Endothelial cell of umbilical vein (primary cell): ENCODE measurements around the gene ARHGEF37. TPM values are rescaled to one million over a fixed set of nuclear protein-coding genes. Genes with fewer than 3 reads are reported as not detected.

Experiments
- BruUV-seq: library from RNA; stranded (reverse); fragments of 400-500 nt; replicated peaks from 2 replicates; lab custom pipeline; 2021; lab: Mats Ljungman, UMichigan
- CTCF ChIA-PET: fragments of 300-600, 350-600 bp; sonication (Branson Sonifier 250); formaldehyde crosslinking; loops from one replicate; lab custom pipeline; 2021; ENCODE audit warnings: antibody characterized with exemption, inconsistent platforms; lab: Charles Lee
- POLR2A ChIA-PET: fragments of 300-600, 350-600 bp; sonication (Branson Sonifier 250); formaldehyde crosslinking; loops from one replicate; lab custom pipeline; 2021; ENCODE audit warnings: antibody characterized with exemption, inconsistent platforms; lab: Charles Lee
- DNase-seq: peaks from one replicate; pipeline ENCODE4 v3.0.0-alpha.2; 2011; ENCODE audit warnings: low read depth, low spot score
- FAIRE-seq: peaks from 2 replicates; lab custom pipeline; 2011; peaks lifted over from hg19 to GRCh38; lab: Jason Lieb, UNC
- H2AFZ ChIP-seq: 2 replicates; pipeline ENCODE4 v1.6.0; 2012; ENCODE audit warnings: low read depth, low read length, control low read depth, inconsistent platforms
- H3K27ac ChIP-seq: 2 replicates; pipeline ENCODE4 v1.5.1; 2011; ENCODE audit warnings: low read depth, mild to moderate bottlenecking, control low read depth, low read length, moderate library complexity; ENCODE audit not compliant: insufficient read depth
- H3K27me3 ChIP-seq, 2 experiments: 2 replicates each; pipeline versions ENCODE4 v1.6.0 to v1.6.1; 2011; ENCODE audit warnings: low read length in 2 of 2, mixed read lengths in 1 of 2; ENCODE audit not compliant: control insufficient read depth in 2 of 2, insufficient read depth in 2 of 2
- H3K36me3 ChIP-seq, 2 experiments: 2 replicates in 1 of 2; 3 replicates in 1 of 2; pipeline ENCODE4 v1.5.1; 2011; ENCODE audit warnings: low read length in 2 of 2, mild to moderate bottlenecking in 1 of 2, moderate library complexity in 1 of 2; ENCODE audit not compliant: control insufficient read depth in 2 of 2, insufficient read depth in 2 of 2; ENCODE audit errors: extremely low read depth in 1 of 2
- H3K4me1 ChIP-seq: 3 replicates; pipeline ENCODE4 v1.5.1; 2011; ENCODE audit warnings: mild to moderate bottlenecking, low read length; ENCODE audit not compliant: control insufficient read depth, insufficient read depth; ENCODE audit errors: extremely low read depth
- H3K4me2 ChIP-seq: 2 replicates; pipeline ENCODE4 v1.6.1; 2011; ENCODE audit warnings: low read length, control low read depth, mixed read lengths; ENCODE audit not compliant: insufficient read depth
- H3K4me3 ChIP-seq, 3 experiments: fragments of 200-600 bp in 1 of 3; sonication (generic), shearing (Covaris generic) in 1 of 3; replicated peaks in 1 of 3; 2 replicates each; pipeline ENCODE4 v1.5.1; 2011 to 2016; ENCODE audit warnings: control low read depth in 3 of 3, low read length in 3 of 3, mild to moderate bottlenecking in 2 of 3, inconsistent platforms in 1 of 3, low read depth in 1 of 3, moderate library complexity in 1 of 3; ENCODE audit not compliant: insufficient read depth in 1 of 3
- H3K79me2 ChIP-seq: 2 replicates; pipeline ENCODE4 v1.6.0; 2012; ENCODE audit warnings: low read length, inconsistent platforms; ENCODE audit not compliant: control insufficient read depth, insufficient read depth
- H3K9ac ChIP-seq: replicated peaks from 2 replicates; pipeline ENCODE3; 2011; ENCODE audit warnings: low read length, control low read depth; ENCODE audit not compliant: insufficient read depth; ENCODE audit errors: extremely low read depth
- H3K9me1 ChIP-seq: replicated peaks from 3 replicates; pipeline ENCODE4 v1.6.0; 2011; ENCODE audit warnings: mild to moderate bottlenecking, low read length; ENCODE audit not compliant: control insufficient read depth, insufficient read depth; ENCODE audit errors: extremely low read depth
- H3K9me3 ChIP-seq: replicated peaks from 2 replicates; pipeline ENCODE4 v1.5.1; 2012; ENCODE audit warnings: low read length, inconsistent platforms; ENCODE audit not compliant: control insufficient read depth, insufficient read depth
- H4K20me1 ChIP-seq: replicated peaks from 2 replicates; pipeline ENCODE3; 2011; ENCODE audit warnings: mild to moderate bottlenecking, low read length; ENCODE audit not compliant: control insufficient read depth, insufficient read depth; ENCODE audit errors: extremely low read depth
- EZH2 ChIP-seq: IDR thresholded peaks from 2 replicates; pipeline ENCODE4 v1.6.1; 2012; ENCODE audit warnings: borderline replicate concordance, low read depth, mild to moderate bottlenecking, moderate library complexity, low read length, inconsistent platforms; ENCODE audit not compliant: severe bottlenecking
- FOS ChIP-seq: IDR thresholded peaks from 2 replicates; pipeline ENCODE4 v1.6.1; 2011; ENCODE audit warnings: mild to moderate bottlenecking, low read length, moderate library complexity, borderline replicate concordance; ENCODE audit not compliant: insufficient read depth
- GATA2 ChIP-seq: IDR thresholded peaks from 2 replicates; pipeline ENCODE4 v1.7.0; 2011; ENCODE audit warnings: low read depth, mild to moderate bottlenecking, moderate library complexity, mixed read lengths, low read length; ENCODE audit not compliant: insufficient read length, insufficient read depth
- JUN ChIP-seq: IDR thresholded peaks from 2 replicates; pipeline ENCODE4 v1.6.1; 2011; ENCODE audit warnings: borderline replicate concordance, low read depth; ENCODE audit not compliant: insufficient read length, insufficient read depth
- MYC ChIP-seq: IDR thresholded peaks from one replicate; pipeline ENCODE4 v1.6.1; 2011; ENCODE audit warnings: mild to moderate bottlenecking, low read depth, low read length
- POLR2A ChIP-seq: IDR thresholded peaks from 2 replicates; pipeline ENCODE4 v1.6.1; 2012; ENCODE audit warnings: low read depth, mild to moderate bottlenecking, control low read depth, low read length
- POLR2AphosphoS5 ChIP-seq: IDR thresholded peaks from 2 replicates; pipeline ENCODE4 v1.6.1; 2012; ENCODE audit warnings: low read depth, mild to moderate bottlenecking, control low read depth, low read length, moderate library complexity; ENCODE audit not compliant: insufficient read depth
- dilution Hi-C: fragments of 300-500 bp; cut with MboI; formaldehyde crosslinking; loops from one replicate; pipeline ENCODE4 v1.15.0; 2019; ENCODE audit warnings: low sequenced_read_pairs; ENCODE audit not compliant: extremely low pct_ligation_motif_present
- intact Hi-C: fragments of 100-400 bp; cut with micrococcal nuclease; formaldehyde crosslinking; loops from one replicate; pipeline ENCODE4 v1.10.0; 2022
- polyA plus RNA-seq, 4 experiments: library from polyadenylated mRNA; depleted of rRNA in 3 of 4; stranded (reverse) in 3 of 4; unstranded in 1 of 4; fragments of >200 nt; gene quantifications; 2 replicates each; pipeline versions ENCODE4 v1.2.1 to v1.2.3, GENCODE V29; 2011 to 2012; ENCODE audit warnings: missing spikeins in 1 of 4
- total RNA-seq: library from RNA; stranded (reverse); gene quantifications from 2 replicates; pipeline ENCODE4 v1.2.3, GENCODE V29; 2021
- TF ChIP-seq, protein P1 (sequence below): IDR thresholded peaks from 2 replicates; pipeline ENCODE4 v1.6.1; 2011; ENCODE audit not compliant: insufficient read depth, insufficient read length
- TF ChIP-seq, protein P2 (sequence below), 2 donors: IDR thresholded peaks; 1 replicate in 1 of 2; 2 replicates in 1 of 2; pipeline ENCODE4 v1.5.1; 2011; ENCODE audit warnings: low read length in 2 of 2, mild to moderate bottlenecking in 2 of 2, moderate library complexity in 2 of 2, control low read depth in 1 of 2, inconsistent platforms in 1 of 2, low read depth in 1 of 2; ENCODE audit not compliant: insufficient read depth in 1 of 2; ENCODE audit errors: extremely low read depth in 1 of 2

Gene ARHGEF37
- total and polyA plus RNA-seq, 2 donors (not counting 3 experiments of a cell fraction or from before 2014, with no cell fraction given), result 4.9 to 7.0 TPM

DNA sequence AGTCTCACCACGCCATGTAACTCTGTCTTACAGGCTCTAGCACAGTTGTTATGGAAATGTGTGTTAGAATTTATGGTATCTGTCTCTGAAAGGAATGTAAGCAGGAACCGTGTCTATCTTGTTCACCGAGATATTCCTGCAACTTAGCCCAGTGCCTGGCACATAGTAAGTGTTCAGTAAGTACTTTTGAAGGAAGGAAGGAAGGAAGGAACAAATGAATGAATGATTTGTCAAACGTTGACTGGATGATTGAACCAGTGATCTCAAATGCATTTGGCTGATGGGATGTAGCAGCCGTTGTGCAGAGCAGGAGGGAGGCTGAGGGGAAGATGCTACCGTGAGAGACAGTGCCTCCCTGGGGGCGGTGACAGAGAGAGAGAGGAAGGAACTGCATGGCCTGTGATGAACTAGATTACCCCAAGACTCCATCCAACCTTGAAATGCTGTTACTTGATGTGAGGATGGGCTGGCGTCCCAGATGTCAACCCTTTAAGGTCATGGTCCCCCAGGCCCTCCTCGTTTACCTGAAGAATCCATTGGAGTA lies 101.3 kb downstream of the ARHGEF37 start:
- no peak for FAIRE-seq
- intact Hi-C loops (no loop called here), dilution Hi-C loops (no loop called here)
- no peak for TF ChIP-seq GATA2
- TF ChIP-seq POLR2A, result no peak
- TF ChIP-seq MYC, result no peak
- no peak for TF ChIP-seq JUN
- TF ChIP-seq, protein P1, sequence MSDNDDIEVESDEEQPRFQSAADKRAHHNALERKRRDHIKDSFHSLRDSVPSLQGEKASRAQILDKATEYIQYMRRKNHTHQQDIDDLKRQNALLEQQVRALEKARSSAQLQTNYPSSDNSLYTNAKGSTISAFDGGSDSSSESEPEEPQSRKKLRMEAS, result no peak
- TF ChIP-seq EZH2, result no peak
- TF ChIP-seq, protein P2, sequence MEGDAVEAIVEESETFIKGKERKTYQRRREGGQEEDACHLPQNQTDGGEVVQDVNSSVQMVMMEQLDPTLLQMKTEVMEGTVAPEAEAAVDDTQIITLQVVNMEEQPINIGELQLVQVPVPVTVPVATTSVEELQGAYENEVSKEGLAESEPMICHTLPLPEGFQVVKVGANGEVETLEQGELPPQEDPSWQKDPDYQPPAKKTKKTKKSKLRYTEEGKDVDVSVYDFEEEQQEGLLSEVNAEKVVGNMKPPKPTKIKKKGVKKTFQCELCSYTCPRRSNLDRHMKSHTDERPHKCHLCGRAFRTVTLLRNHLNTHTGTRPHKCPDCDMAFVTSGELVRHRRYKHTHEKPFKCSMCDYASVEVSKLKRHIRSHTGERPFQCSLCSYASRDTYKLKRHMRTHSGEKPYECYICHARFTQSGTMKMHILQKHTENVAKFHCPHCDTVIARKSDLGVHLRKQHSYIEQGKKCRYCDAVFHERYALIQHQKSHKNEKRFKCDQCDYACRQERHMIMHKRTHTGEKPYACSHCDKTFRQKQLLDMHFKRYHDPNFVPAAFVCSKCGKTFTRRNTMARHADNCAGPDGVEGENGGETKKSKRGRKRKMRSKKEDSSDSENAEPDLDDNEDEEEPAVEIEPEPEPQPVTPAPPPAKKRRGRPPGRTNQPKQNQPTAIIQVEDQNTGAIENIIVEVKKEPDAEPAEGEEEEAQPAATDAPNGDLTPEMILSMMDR (IDR thresholded peaks at IDR 0.05; ENCODE audit: extremely low read depth in 1 of 2, insufficient read depth in 1 of 2, low read depth in 1 of 2, low read length in 2 of 2), result no peak
- TF ChIP-seq POLR2AphosphoS5, result no peak
- TF ChIP-seq FOS, result no peak
- H4K20me1 ChIP-seq, result no peaks in the 10 kb centered on the region
- no peak overlapping the region for H3K27ac ChIP-seq
- POLR2A ChIA-PET, result no interaction called here
- no peak overlapping the region for H3K9ac ChIP-seq
- H3K4me3 ChIP-seq, result no peak overlapping the region
- H3K36me3 ChIP-seq, result no peaks in the 10 kb centered on the region
- no TSS peak for BruUV-seq
- no peak overlapping the region for H3K4me2 ChIP-seq
- no peaks in the 10 kb centered on the region for H3K9me3 ChIP-seq
- no peaks in the 10 kb centered on the region for H3K4me1 ChIP-seq
- H3K9me1 ChIP-seq, result no peaks in the 10 kb centered on the region
- DNase-seq, result no peak
- CTCF ChIA-PET, result interaction anchor here (1.1 to 1.6 kb wide), 3 partner anchors 12 to 68 kb away, joined by 4 to 5 read pairs (median 4); no protein-coding TSS in a partner anchor
- H2AFZ ChIP-seq, result no peak overlapping the region
- no peaks in the 10 kb centered on the region for H3K79me2 ChIP-seq
- peaks cover 19 to 36% of the 10 kb centered on the region in 2 experiments for H3K27me3 ChIP-seq
